GM21526 (cell line): Measurements from ENCODE around the gene TMEM97.
A peak's percentile ranks its signal among the peaks of the same experiment; 100 is the strongest.

Experiments
- ATAC-seq: cut with Tn5 transposase; IDR thresholded peaks from one replicate; pipeline ENCODE4 v1.9.1; 2021; ENCODE audit warnings: moderate library complexity; ENCODE audit not compliant: unreplicated experiment, low FRiP score

Gene TMEM97

GRCh38 chr17:28363776-28364650, 45.0 kb downstream of the TMEM97 start:
- no peak for ATAC-seq

DNA sequence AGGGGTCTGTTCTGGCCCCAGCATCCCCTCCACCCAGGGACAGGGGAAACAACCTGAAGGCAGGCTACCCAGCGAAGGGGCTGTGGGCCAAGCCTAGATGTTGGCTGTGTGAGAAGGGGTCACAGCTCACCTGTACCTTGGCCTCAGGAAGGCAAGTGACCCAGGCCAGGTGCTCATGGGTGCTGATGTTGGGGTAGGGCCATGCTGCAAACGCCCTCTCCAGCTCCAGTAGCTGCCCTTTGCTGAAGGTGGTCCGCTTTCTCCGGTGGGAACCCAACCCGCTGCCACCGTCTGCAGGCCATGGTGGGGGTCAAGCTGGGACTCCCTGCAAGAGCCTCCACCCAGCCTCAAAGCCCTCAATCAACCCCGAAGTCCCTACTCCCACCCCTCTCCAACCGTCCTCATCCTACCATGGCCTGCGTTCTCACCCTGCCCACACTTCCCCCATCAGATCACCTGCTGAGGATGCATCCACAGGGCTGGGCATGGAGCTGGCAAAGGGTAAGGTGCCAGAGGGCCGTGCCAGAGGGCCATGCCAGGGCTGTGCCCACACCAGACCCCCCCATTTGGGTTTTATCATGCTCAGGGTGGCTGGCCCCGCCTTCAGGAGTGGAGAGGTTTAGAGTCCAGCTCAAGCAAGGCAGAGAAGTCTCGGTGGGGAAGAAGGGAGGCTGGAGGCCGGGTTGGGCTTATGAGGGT, 45.8 kb downstream of the TMEM97 start, which contains the start of gene SEBOX:
TSS of gene SEBOX (minus strand) at position 535 of the 699 bp plus-strand sequence. CDS start at position 487, 48 bp downstream.
- no peak for ATAC-seq

GRCh38 chr17:28365487-28365886, 46.5 kb downstream of the TMEM97 start:
- ATAC-seq: no peak

- no peak for ATAC-seq
Observed at GRCh38 chr17:28366605-28367004, 47.6 kb downstream of the TMEM97 start.

DNA sequence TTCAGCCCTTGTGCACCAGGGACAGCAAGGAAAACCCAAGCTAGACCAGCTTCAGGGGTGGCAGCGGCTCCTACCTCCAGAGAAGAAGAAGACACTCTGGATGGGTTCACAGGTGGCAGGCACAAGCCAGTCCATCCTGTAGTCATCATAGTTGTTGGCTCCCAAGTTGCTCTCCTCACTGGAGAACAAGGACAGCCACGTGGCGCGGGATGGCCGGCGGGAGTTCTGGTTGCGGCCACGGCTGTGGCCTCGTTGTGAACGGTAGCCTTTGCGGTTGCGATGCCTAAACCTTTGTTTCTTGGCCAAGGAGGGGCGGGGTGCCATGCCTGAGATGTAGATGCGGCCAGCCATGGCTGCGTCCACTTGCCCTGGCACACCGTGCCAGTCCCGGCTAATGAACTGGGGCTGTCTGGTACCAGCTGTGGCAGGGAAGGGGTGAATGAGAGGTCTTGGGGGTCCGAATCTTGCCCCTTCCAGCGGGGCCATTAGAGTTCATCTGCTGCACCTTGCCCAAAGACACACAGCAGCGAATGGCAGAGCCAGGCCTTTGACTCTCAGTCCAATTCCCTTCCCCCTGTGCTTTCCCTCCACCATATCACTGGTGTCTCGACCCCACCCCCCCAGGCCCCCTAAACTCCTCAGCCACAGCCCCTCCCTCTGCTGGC, 48.8 kb downstream of the TMEM97 start:
- ATAC-seq: no peak

DNA sequence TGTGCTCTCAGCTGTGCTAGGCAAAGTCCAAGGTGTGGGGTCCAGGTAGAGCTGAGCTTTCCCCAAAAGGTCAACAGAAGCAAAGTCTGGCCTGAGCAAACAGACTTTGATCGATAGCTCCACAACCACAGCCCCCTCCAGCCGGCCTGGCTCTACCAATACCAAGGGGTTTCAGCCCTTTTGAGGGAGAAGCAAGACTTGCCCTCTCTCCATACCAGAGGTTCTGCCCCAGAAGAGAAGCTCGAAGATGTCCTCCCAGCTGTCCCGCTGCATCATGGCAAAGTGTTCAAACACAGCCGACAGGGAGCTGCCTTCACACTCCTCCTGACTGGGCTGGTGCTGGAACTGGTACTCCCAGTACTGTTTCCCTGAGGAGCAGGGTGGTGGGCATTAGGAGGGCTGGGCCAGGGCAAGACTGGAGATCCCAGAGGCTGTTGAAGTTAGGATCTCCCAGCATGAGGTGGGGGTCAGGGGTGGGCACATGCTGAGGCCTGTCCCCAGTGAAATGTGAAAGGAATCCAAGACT, 49.4 kb downstream of the TMEM97 start:
- ATAC-seq: no peak

GRCh38 chr17:28368915-28369683, 50.1 kb downstream of the TMEM97 start:
- no peak for ATAC-seq

DNA sequence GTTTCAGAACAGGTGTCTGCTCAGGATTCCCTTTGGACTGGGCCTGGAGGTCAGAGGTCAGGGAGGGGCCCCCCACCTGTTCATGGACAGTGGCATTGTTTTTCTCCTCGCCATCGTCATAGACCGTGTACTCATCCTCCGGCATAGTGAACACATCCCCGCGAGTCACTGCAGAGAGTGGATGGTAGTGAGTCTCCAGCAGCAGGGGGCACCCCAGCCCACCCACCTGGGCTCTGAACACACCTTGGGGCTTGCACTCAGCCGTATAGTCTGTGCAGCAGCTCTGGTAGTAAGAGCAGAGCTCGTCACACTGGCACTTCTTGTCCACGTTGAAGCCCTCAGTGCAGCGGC, 50.7 kb downstream of the TMEM97 start:
- no peak for ATAC-seq

DNA sequence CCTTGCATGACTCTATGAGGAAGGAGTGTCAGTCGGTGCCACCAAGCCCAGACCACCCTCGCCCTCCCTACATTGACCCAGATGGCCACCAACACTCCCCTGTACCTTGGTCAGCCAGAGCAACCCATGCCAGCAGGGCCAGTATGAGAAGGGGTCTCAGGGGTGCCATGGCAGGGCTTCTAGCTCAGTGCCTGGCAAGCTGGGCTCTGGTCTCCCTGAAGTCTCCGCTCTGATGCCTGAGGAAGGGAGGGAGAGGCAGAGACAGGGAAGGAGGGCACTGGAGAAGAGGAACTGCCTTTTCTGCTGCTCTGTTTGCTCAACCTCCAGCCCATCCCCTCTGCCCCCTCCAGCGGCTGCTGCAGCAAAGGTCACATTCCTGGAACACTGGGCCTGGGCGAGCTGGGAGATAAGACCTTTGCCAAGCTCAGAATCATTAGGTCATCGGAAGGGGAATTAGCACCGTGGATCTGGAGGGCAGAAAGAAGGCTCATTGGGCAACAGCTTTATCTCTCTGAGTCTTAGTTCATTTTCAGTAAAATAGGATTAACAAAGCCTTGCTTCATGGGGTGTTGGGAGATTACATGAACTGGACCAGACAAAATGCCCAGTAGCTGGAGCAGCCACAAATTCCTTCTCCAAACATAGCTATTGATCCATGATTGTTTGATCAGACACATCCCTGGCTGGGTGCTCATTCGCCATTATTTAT, 51.2 kb downstream of the TMEM97 start, which contains the start of gene VTN:
TSS of gene VTN (minus strand) at position 273 of the 709 bp plus-strand sequence. CDS start at position 169, 104 bp downstream.
- ATAC-seq: no peak

DNA sequence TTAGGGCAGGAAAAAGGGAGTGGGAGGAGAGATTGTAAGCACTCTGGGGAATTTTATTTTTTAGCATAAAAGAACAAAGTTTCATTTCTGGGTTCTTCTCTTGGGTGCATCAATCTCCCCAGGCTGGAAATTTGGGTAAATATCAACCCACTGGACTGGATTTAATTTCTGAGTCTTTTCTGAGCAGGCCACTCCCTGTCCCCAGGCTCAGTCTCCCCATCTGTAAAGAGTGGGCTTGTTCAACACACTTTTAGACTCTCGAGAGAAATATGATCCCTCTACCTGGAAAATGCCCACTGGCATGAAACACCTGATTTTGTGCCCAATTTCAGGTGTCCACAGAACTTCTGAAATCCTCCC, 51.7 kb downstream of the TMEM97 start:
- no peak for ATAC-seq

DNA sequence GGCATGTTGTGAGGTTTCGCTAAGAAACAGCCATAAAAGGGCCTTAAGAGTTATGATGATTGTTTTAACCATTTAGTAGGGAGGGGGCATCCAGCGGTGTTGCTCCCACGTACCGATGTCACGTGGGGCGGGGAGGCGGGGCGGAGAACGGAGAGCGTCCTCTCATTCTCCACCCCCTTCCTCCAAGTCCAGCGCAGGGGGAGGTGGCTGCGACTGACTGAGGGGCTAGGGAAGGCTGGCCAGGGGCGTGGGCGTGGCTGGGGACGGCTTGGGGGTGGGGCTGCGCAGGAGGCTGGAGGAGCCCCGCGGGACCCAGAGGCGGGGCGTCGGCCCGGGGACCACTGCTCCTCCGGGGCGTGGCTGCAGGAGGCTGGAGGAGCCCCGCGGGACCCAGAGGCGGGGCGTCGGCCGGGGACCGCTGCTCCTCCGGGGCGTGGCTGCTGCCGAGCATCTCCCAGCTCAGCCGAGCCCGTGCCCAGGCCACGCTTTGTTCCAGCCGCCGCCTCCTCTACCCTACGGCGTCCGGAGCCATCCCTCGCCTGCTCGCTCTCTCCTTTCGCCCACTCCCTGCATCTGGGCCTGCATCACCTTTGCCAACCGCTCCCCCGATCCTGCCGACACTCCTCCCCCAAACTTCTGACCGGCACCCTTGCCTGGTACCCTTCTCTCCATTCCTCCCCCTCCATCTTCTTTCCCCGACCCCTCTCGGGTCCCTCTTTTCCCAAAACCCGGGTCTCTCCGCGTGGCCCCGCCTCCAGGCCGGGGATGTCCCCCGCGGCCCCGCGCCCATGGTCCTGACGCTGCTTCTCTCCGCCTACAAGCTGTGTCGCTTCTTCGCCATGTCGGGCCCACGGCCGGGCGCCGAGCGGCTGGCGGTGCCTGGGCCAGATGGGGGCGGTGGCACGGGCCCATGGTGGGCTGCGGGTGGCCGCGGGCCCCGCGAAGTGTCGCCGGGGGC, 52.5 kb downstream of the TMEM97 start, which contains the start of gene SARM1:
TSS of gene SARM1 (plus strand) at position 450 of the 958 bp plus-strand sequence. CDS start at position 789, 339 bp downstream.
- peak; percentile 63 for ATAC-seq

GRCh38 chr17:28372203-28372944, 53.4 kb downstream of the TMEM97 start:
- ATAC-seq: peak; percentile 15

- ATAC-seq: no peak
Observed at GRCh38 chr17:28372945-28373274, 53.9 kb downstream of the TMEM97 start.
